RPMI8226 (cell line): ENCODE data around the gene ZCCHC24.

Experiments used
- DNase-seq: peaks from one replicate; pipeline ENCODE4 v3.0.0-alpha.2; 2015

The ZCCHC24 gene

DNA sequence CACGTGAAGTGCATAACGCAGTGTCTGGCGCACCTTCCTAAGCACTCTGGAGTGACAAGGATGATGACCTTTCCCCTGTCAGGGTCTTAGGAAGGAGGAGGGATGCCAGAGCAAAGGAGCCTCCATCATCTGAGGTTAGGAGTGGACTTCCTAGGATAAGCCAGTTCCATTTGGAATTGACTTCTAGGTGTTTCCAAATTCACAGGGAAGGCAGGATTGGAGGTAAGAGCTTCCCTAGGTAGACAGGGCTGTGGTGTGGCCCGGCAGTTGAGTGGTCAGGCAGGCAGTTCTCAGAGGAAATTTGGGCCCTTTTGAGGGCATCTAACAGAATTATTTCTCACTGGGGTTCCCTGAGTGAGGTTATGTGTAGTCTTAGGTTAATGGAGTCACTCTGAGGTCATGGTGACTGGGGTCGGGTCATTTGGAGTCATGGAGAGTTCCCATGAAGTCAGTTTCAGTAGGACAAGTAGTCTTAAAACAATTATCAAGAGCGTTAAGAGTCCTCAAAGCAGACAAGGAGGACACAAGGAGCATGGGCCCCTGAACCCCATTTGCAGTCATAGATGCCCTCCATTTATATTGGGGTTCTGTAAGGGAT is 89.9 kb downstream of the ZCCHC24 start:
- no peak for DNase-seq

DNA sequence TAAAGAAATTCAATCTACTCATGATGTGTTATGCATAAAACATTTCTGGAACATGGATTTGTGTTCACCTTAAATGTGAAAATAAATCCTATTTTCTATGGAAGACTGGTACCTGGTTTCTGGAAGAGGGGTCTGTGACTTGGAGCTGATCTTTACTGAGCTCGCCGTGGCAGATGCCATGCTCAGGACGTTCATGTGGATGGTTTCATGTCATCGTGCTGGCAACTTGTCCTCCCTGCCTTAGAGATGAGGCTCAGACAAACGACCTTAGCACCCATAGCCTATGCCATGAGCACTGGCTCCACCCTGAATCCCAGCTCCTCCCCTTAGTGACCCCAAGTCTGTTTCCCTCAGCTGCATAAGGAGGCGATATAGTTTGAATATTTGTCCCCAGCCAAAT is 90.8 kb downstream of the ZCCHC24 start:
- DNase-seq, result no peak

DNA sequence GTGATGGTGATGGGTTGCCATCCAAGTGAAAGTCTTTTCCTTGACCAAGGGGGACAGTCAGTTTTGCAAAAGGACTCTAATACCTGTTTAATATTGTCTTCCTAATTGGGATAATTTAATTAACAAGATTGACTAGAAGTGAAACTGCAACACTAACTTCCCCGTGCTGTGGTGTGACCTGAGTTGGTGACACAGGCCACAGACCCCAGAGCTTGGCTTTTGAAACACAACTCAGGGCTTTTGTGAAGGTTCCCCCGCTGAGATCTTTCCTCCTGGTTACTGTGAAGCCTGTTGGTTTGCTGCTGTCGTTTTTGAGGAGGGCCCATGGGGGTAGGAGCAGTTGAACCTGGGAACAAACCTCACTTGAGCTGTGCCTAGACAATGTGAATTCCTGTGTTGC is 91.3 kb downstream of the ZCCHC24 start:
- DNase-seq, result no peak

DNA sequence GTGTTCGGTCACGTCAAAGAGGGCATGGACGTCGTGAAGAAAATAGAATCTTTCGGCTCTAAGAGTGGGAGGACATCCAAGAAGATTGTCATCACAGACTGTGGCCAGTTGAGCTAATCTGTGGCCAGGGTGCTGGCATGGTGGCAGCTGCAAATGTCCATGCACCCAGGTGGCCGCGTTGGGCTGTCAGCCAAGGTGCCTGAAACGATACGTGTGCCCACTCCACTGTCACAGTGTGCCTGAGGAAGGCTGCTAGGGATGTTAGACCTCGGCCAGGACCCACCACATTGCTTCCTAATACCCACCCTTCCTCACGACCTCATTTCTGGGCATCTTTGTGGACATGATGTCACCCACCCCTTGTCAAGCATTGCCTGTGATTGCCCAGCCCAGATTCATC is 91.7 kb downstream of the ZCCHC24 start:
- no peak for DNase-seq

DNA sequence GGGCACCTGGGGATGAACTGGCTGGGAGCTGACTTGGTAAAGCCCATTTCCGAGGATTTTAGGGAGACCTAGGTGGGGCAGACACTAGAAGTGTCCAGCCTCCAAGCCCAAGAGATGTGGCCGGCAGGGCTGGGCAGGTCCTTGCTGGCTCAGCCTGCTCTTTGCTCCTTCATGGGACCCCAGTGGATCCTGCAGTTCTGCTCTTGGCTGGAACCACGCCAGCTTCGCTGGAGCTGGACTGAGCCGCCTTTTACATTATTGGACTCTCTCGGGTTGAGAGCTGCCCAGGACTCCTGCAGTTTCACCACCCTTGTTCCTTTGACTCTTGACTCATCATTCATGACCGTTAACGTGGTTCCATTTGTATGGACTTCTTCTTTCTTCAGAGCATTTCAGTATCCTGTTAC is 92.4 kb downstream of the ZCCHC24 start:
- DNase-seq, result no peak

DNA sequence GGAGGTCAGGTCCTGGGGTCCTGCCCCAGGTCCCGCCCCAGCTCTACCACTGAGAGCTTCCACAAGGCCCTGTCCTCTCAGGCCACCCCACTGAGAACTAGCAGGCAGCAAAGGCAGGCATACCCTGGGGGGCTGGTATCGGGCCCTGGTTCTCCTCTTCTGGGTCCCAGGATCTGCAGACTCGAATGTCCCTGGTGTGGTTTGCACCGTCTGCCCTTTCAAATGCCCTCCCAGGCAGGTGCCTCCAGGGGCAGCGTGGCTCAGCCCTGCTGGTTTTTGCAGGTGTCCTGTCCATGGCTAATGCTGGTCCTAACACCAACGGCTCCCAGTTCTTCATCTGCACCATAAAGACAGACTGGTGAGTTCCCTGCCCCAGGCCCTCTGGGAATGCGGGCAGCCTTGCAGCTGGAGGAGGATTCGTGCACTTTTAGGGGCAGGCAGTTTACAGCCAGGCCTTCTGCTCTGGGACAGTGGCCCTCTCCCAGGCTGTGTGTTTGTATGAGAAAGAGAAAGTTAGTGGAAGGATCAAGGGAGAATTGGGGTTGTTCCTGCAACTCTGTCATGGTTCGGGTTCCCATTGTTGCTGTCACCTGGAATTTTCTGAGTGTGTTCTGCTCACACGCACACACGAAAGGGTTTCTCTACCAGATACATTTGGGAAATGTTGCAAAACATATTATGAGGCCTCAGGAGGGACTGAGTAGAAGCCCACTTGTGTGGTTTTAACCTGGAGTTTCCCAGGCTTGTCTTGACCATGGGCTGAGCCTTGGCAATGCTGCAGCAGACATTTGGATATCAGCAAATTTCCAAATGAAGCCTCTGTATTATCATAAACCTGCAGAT is 93.2 kb downstream of the ZCCHC24 start:
- DNase-seq, result no peak

DNA sequence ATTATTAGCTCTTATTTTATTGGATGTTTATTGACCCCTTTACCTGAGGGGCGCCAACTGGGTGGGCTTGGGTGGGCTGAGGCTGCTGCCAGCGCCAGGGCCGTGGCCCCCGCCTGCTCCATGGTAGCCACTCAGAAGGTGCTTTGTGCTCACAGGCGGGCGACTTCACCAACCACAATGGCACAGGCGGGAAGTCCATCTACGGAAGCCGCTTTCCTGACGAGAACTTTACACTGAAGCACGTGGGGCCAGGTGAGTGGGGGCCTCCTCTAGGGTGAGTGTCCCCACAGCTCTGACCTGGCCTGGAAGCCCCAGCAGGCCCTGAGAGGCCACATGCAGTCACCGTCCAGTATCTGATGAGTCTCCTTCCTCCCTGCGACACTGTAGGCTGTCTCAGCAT is 94.1 kb downstream of the ZCCHC24 start:
- no peak for DNase-seq

DNA sequence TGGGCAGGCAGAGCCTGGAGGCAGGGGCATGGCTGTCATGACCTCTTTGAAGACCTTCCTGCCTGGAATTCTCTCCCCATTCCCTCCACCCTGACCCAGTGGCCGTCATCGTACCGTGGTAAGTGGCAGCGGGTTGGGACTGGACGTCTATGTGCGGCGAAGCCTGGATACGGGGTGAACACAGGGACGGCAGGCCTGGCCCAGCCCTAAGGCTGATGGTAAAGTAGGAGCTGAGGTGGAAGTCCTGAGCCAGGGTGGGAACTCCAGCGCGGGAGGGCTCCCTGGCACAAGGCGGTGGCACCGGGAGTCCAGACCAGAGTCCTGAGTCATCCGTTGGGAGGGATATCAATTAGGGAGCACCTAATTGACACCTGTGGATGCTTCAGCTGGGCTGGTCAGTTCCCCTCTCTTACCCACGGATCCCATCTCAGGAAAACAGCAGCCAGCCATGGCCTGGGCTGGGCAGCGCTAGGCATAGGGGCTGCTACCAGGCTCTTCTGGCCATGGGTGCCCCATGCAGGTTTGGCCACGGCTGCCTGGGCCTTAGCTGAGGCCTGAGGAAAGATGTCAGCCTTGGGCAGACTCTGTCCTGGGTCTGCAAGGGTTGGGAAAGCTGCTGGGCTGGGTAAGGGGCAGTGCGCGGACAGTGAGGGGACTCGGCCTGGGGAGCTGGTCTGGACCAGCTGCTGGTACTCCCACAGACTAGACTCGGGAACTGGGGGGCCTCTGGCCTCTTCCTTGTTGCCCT is 94.8 kb downstream of the ZCCHC24 start:
- no peak for DNase-seq

DNA sequence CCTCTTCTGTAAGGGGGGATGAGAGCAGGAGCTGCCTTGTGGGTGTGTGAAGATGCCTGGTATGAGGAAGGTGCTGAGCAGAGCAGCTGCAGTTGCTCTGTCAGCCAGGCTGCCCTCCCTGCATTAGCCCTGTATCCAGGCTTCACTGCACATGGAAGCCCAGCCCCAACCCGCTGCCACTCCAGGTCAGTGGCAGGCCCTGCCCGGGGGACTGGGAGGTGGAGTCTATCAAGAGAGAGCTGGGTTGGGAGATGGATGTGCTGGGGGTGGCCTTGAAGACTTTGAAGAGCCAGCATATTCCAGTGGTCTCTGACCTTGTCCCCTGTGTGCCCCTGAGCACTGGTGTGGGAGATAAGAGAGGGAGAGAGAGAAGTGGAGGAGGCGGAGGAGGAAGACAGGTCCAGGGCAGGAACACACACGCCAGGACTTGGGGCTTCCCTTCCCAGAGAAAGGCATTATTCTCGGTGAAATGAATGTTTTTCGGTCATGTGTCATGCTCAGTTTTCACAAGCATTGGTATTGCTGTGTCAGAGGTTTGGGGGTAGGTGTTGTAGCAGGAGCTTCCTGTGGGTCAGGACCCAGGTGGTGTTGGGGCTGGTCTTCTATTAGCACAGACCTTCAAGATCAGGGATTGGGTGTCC is 95.5 kb downstream of the ZCCHC24 start:
- DNase-seq, result no peak

DNA sequence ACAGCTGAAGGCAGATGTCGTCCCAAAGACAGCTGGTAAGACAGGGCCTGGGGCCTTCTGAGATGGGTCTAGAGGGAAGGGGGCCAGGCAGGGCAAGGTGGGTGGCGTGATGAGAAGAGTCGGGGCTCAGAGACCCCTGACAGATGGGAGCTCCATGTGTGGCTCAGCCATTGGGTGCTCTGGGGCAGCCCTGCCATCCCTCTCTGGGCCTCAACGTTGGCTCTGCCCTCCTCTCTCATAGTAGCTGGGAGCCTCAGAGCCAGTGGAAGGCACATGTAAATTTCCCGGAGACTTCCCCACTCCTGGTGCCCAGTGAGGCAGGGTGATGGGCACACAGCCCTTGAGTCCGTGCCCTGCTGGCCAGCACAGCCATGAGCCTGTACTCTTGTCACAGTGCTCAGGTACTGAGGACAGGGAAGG is 96.3 kb downstream of the ZCCHC24 start:
- no peak for DNase-seq

DNA sequence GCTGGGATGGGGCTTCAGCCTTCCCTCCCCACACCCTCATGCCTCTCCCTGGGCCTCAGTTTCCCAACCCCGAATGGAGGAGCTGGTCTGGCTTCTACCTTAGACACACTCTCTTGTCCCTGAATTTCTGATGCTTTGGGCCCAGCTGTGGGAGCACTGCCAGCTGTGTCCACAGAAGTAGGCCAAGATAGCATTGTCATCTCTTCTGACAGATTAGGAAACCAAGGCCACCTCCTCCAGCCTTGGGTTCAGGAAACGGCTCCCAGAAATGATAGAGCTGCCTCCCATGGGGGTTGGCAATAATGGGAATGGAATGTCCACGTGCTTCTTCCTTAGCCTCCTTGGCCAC is 96.8 kb downstream of the ZCCHC24 start:
- DNase-seq, result peak; percentile 7

DNA sequence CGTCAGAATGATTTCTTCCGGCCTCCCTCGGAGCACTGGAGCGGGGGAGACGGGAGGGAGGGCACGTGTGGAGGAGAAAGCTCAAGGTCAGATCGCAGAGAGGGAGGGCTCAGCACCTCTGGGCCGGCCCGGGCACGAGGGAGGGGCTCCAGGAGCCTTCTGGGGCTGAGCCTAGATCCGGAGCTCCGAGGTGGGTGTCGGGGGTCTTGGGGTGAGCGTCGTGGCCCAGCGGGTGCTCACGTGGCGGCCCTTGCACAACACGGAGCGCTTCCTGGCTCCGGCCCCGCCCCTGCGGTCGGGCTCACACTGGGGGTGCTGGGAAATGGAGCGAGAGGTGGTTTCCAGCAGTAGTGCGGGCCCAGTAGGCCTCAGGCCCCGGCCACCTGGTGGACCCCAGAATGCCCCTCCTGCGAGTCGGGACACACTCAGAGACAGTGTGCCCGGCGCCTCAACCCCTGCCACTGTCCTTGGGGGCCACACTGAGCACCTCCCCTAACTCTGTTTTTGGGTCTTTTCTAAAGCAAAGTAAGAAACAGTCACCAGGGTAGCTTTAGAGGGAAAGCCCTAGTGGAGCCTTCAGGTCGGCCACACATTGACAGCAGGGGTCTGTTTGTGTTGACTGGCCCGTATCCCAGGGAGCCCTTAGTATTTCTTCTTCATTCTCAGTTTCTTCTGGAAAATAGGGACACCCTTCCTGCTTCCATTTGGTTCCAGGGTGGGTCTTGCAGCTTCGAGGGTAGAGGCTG is 97.4 kb downstream of the ZCCHC24 start:
- peak; percentile 73 for DNase-seq

DNA sequence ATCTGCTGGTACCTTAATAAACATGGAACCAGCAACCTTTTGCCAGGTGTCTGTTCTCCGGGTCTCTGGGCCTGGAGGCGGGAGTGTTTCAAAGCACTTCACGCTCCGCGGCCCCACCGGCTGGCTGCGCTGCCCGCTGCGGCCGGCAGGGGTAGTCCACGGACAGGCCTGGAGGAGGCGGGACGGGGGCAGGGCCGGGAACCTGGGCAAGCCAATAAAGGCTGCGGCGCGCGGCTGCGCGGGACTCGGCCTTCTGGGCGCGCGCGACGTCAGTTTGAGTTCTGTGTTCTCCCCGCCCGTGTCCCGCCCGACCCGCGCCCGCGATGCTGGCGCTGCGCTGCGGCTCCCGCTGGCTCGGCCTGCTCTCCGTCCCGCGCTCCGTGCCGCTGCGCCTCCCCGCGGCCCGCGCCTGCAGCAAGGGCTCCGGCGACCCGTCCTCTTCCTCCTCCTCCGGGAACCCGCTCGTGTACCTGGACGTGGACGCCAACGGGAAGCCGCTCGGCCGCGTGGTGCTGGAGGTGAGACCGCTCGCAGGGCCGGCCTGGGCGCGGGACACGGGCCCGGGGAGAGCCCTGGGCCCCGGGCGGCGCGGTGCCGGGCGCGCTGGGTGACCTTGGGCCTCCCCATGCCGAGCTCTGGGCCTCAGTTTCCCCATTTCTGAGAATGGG is 98.1 kb downstream of the ZCCHC24 start, which contains the start of gene PPIF:
PPIF (plus strand) TSS at position 244 of the 668 bp plus-strand sequence; CDS start at position 324, 80 bp downstream.
- peak; percentile 89 for DNase-seq

DNA sequence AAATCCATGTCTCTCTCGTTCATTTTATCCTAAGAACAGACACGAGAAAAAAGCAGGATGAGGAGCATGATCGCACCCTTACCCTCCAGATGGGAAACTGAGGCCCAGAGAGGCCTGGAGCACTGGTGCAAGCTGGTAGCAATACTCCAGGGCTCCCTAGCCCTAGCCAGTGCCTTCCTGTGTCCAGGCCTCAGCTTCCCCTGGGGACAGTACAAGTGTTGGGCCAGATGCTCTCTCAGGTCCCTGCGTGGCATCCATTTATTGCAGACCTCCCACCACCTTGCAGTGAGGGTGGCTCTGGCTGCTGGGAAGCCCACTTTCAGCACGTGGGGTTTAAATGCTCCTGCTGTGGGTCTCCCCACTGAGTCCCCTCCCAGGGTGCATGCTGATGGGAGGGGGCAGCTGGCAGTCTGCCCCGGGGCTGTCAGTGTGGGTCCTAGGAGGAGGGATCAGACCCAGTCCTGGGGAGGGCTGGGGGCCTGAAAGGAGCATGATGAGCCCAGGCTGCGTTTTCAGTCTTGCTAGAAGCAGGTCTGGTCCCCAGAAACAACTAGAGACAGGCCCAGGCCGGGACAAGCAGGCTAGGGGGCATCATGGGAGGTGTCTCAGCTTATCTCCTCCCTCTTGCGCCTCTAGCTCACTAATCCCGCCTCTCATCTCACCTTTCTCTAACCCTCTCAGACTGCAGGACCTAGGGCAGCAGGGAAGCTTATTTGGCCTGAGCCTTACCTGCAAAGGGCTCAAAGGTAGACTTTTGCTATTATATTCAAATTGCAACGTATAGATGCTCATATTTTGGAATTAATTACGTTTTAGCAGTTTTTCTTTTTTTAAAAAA is 98.8 kb downstream of the ZCCHC24 start:
- DNase-seq, result no peak

DNA sequence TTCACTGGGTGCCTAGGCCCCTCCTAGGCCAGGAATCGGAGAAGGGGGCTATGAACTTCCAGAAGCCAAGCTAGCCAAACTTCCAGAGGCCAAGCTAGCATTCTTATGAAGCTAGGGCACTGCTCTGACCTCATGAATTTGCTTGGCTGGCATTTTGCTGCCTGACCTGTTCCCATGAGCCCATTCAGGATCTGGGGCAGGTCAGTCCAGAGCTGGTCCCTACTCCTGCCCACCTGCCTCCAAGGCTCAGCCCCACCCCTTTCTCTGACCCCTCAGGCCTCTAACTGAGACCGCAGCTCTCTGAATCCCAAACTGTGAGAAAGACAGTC is 99.4 kb downstream of the ZCCHC24 start:
- DNase-seq, result no peak

DNA sequence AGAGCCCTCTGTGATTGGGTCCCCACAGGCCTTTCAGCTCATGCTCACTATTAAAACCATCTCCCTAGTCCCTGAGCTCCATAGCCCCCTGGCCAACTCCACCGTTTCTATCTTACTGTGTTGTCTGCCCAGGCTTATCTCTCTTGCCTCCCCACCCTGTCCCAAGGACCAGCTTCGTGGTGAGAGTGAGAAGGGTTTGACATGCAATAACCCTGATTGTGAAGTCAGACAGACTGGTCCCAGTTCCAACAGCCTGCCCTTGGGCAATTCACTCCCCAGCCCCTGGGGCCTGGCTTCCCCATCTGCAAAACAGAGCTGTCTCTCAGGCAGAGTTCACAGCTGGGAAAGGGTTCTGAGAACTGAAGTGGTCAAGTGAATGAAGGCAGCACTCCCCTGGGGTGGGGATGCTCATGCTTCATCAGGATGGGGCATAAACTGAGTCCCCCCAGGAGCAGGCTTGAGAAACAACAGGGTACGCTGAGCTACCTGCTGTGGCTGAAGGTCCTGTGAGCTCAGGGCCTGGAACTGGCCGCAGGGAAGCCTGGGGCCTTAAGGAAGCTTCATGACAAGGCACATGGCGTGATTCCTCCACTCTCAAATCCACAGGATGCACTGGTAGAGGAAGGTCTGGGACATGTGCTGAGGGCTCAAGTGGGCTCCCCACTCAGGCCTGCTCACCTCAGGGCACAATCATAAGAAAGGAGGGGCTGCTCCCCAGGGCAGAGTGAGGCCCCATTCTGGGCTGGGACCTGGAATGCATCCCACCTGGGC is 100.0 kb downstream of the ZCCHC24 start:
- DNase-seq, result no peak

DNA sequence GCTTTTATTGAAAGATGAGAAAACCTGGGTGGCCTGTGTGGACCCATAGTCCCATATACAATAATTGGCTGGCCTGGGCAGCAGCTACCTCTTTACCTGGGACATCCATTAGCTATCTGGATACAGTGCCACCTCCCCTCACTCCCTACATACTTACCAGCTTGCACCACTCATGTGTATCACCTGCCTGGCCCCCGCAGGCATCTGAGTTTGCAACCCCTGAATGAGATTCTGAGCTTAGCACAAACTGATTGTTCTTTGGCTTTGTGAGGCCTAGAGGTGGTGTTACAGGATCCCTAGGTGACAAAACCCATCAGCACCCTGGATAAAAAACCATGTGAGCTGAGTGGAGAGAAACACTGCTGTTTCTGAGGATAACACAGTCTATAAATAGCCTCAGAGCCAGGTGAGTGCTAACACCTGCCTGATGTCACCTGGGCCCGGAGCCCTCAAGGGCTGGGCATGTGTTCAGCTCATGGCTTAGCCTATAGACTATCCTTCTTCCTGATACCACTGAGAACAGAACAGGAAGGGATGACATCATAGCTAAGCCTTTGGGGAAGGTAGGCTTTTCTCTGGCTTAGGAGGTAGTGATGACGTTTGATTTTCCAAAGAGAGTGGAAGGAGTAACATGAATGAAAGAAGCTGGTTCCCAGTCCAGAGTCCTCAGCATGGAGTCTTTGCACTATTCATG is 100.8 kb downstream of the ZCCHC24 start:
- peak; percentile 49 for DNase-seq

DNA sequence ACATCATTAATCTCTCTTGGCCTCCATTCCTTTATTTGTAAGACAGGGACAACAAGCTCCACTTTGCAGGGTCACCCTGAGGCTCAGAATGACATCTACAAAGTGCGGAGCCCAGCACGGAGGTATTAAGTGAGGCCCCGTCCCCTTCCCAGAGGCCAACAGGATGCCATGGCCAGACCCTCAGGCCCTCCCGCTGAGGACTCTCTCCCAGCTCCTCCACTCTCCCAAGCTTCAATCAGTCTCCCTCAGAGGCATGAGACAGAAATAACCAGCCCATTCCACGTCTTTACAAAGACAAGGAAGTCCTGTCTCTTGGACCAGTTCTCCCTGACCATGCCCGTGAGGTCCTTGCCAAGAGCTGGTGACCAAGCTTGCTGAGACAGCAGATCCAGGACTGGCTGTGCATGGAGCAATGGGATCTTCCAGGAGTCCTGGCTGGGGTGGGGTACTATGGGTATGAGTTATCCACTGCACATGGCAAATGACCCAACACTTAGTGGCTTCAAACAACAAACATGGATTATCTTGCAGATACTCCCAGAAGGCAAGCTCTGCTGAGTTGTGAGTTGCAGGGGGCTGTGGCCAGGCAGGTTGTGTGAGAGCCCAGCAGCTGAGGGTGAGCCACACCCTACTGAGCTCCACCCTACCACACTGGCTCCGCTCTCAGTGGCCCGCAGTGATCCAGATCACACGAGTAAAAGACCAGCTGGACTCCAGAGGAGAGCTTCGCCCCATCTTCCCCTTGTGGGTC is 102.4 kb downstream of the ZCCHC24 start:
- DNase-seq, result no peak

DNA sequence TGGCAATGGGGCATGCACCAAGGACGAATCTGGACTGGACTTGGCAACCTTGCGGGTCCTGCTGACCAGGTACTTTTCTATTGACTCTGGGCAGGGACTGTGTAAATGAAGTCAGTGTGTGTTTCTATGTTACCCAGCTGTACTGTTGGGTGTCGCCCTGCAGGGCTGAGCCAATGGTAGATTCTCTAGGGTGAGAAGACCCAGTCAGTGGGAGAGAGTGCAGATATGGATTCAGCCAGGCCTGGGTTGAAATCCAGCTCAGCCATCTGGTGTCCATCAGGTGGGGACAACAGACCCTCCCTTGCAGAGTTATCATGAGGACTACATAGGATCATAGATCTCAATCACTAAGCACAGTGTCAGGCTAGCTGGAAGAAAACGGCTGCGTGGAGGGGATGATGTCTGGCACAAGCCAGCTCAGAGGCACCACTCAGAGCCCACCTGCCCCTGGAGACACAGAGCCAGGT is 103.1 kb downstream of the ZCCHC24 start:
- no peak for DNase-seq
